Mesendoderm (in vitro differentiated cells): Measurements from ENCODE around the gene CHAT.

Experiments used
- DNase-seq: peaks from one replicate; pipeline ENCODE4 v3.0.0; 2013
- H2AK5ac ChIP-seq: 2 replicates; pipeline ENCODE4 v1.6.1; 2013; ENCODE audit warnings: low read length, inconsistent platforms
- H2BK120ac ChIP-seq: 2 replicates; pipeline ENCODE4 v1.6.1; 2013; ENCODE audit warnings: low read depth, mild to moderate bottlenecking, low read length, moderate library complexity, mixed read lengths
- H2BK15ac ChIP-seq: replicated peaks from 2 replicates; pipeline ENCODE4 v1.6.1; 2013; ENCODE audit warnings: low read depth, mild to moderate bottlenecking, moderate library complexity
- H2BK5ac ChIP-seq: 2 replicates; pipeline ENCODE4 v1.6.1; 2013; ENCODE audit warnings: low read length, inconsistent platforms
- H3K18ac ChIP-seq: 2 replicates; pipeline ENCODE4 v1.6.1; 2013; ENCODE audit warnings: mild to moderate bottlenecking, low read length, mixed read lengths
- H3K23ac ChIP-seq: one replicate; pipeline ENCODE4 v1.6.1; 2013; ENCODE audit warnings: low read length
- H3K27ac ChIP-seq: 2 replicates; pipeline ENCODE4 v1.5.1; 2013; ENCODE audit warnings: low read depth, mild to moderate bottlenecking, inconsistent platforms, low read length, moderate library complexity
- H3K27me3 ChIP-seq: 2 replicates; pipeline ENCODE4 v1.6.1; 2013; ENCODE audit warnings: low read length, control low read depth, mild to moderate bottlenecking, inconsistent platforms; ENCODE audit not compliant: insufficient read depth, poor library complexity
- H3K36me3 ChIP-seq: 2 replicates; pipeline ENCODE4 v1.6.1; 2013; ENCODE audit warnings: low read length, inconsistent platforms; ENCODE audit not compliant: control insufficient read depth, insufficient read depth
- H3K4ac ChIP-seq: one replicate; pipeline ENCODE4 v1.6.1; 2013; ENCODE audit warnings: low read depth, mild to moderate bottlenecking, low read length, moderate library complexity
- H3K4me1 ChIP-seq: 2 replicates; pipeline ENCODE4 v1.6.1; 2013; ENCODE audit warnings: low read depth, low read length, inconsistent platforms; ENCODE audit not compliant: control insufficient read depth
- H3K4me2 ChIP-seq: 2 replicates; pipeline ENCODE4 v1.6.1; 2013; ENCODE audit warnings: low read length
- H3K4me3 ChIP-seq: 2 replicates; pipeline ENCODE4 v1.5.1; 2013; ENCODE audit warnings: mild to moderate bottlenecking, low read length
- H3K56ac ChIP-seq: one replicate; pipeline ENCODE4 v1.6.1; 2013; ENCODE audit warnings: low read length
- H3K79me1 ChIP-seq: 2 replicates; pipeline ENCODE4 v1.6.1; 2013; ENCODE audit warnings: low read length, inconsistent platforms
- H3K79me2 ChIP-seq: 2 replicates; pipeline ENCODE4 v1.6.1; 2013; ENCODE audit warnings: mild to moderate bottlenecking, low read length; ENCODE audit not compliant: control insufficient read depth, insufficient read depth
- H3K9ac ChIP-seq: 2 replicates; pipeline ENCODE4 v1.6.1; 2013; ENCODE audit warnings: low read length, inconsistent platforms
- H4K5ac ChIP-seq: one replicate; pipeline ENCODE4 v1.6.1; 2013; ENCODE audit warnings: low read length
- H4K8ac ChIP-seq: one replicate; pipeline ENCODE4 v1.6.1; 2013; ENCODE audit warnings: low read depth, mild to moderate bottlenecking, control low read depth, low read length, moderate library complexity
- WGBS: extraction: QIAGEN DNeasy Blood & Tissue Kit; methylation state at CpG from one replicate; pipeline ENCODE4 v1.1.7; 2013; ENCODE audit warnings: low lambda C conversion rate, missing lambda C conversion rate; ENCODE audit not compliant: insufficient coverage; ENCODE audit errors: extremely low coverage; 5-methylcytosine and 5-hydroxymethylcytosine counted together

CHAT gene

GRCh38 chr10:49652421-49653272, 38.8 kb downstream of the CHAT start:
- Histone ChIP-seq H3K79me1 (no peaks in the 10 kb centered on the region), H2BK120ac (no peak overlapping the region), H3K4me3 (no peak overlapping the region), H3K27me3 (no peaks in the 10 kb centered on the region), H2BK5ac (no peak overlapping the region), H3K56ac (no peak overlapping the region), H4K5ac (no peak overlapping the region), H3K36me3 (no peaks in the 10 kb centered on the region), H3K4ac (no peak overlapping the region), H3K27ac (no peak overlapping the region), H3K79me2 (no peaks in the 10 kb centered on the region), H2BK15ac (no peak overlapping the region), H3K4me2 (no peak overlapping the region), H3K9ac (no peak overlapping the region), H3K18ac (no peak overlapping the region), H3K23ac (no peak overlapping the region), H2AK5ac (no peak overlapping the region), H4K8ac (no peak overlapping the region), H3K4me1 (no peaks in the 10 kb centered on the region)
- no CpG with 5 or more reads among the region's 15 CpGs for WGBS
- DNase-seq, result no peak

GRCh38 chr10:49653273-49653929, 39.6 kb downstream of the CHAT start:
- Histone ChIP-seq H3K4me2 (no peak overlapping the region), H2AK5ac (no peak overlapping the region), H3K23ac (no peak overlapping the region), H2BK120ac (no peak overlapping the region), H3K36me3 (no peaks in the 10 kb centered on the region), H4K5ac (no peak overlapping the region), H3K79me2 (no peaks in the 10 kb centered on the region), H3K4me1 (no peaks in the 10 kb centered on the region), H3K27ac (no peak overlapping the region), H3K79me1 (no peaks in the 10 kb centered on the region), H3K56ac (no peak overlapping the region), H2BK15ac (no peak overlapping the region), H3K18ac (no peak overlapping the region), H3K9ac (no peak overlapping the region), H3K4me3 (no peak overlapping the region), H3K4ac (no peak overlapping the region), H4K8ac (no peak overlapping the region), H3K27me3 (no peaks in the 10 kb centered on the region), H2BK5ac (no peak overlapping the region)
- no CpG with 5 or more reads among the region's 11 CpGs for WGBS
- no peak for DNase-seq

- Histone ChIP-seq H3K4me2 (no peak overlapping the region), H4K5ac (no peak overlapping the region), H3K9ac (no peak overlapping the region), H3K18ac (no peak overlapping the region), H2BK15ac (no peak overlapping the region), H3K36me3 (no peaks in the 10 kb centered on the region), H2BK120ac (no peak overlapping the region), H4K8ac (no peak overlapping the region), H2AK5ac (no peak overlapping the region), H3K79me2 (no peaks in the 10 kb centered on the region), H3K27ac (no peak overlapping the region), H3K27me3 (no peaks in the 10 kb centered on the region), H3K23ac (no peak overlapping the region), H3K56ac (no peak overlapping the region), H3K4me1 (no peaks in the 10 kb centered on the region), H2BK5ac (no peak overlapping the region), H3K79me1 (no peaks in the 10 kb centered on the region), H3K4me3 (no peak overlapping the region), H3K4ac (no peak overlapping the region)
- no CpG with 5 or more reads among the region's 5 CpGs for WGBS
- no peak for DNase-seq
Observed at GRCh38 chr10:49654036-49654693, 40.3 kb downstream of the CHAT start.

GRCh38 chr10:49655099-49655498, 41.3 kb downstream of the CHAT start:
- Histone ChIP-seq H3K36me3 (no peaks in the 10 kb centered on the region), H3K27me3 (no peaks in the 10 kb centered on the region), H3K18ac (no peak overlapping the region), H4K8ac (no peak overlapping the region), H4K5ac (no peak overlapping the region), H3K27ac (no peak overlapping the region), H2BK15ac (no peak overlapping the region), H3K4ac (no peak overlapping the region), H3K4me3 (no peak overlapping the region), H2AK5ac (no peak overlapping the region), H3K4me2 (no peak overlapping the region), H3K79me1 (no peaks in the 10 kb centered on the region), H3K56ac (no peak overlapping the region), H3K4me1 (no peaks in the 10 kb centered on the region), H3K23ac (no peak overlapping the region), H2BK5ac (no peak overlapping the region), H2BK120ac (no peak overlapping the region), H3K79me2 (no peaks in the 10 kb centered on the region), H3K9ac (no peak overlapping the region)
- no CpG with 5 or more reads among the region's 18 CpGs for WGBS
- DNase-seq, result no peak

- H3K9ac ChIP-seq, result no peak overlapping the region
- no peak overlapping the region for H3K56ac ChIP-seq
- no peak overlapping the region for H2BK15ac ChIP-seq
- no peak overlapping the region for H2BK5ac ChIP-seq
- H3K27ac ChIP-seq, result no peak overlapping the region
- H3K4me2 ChIP-seq, result no peak overlapping the region
- no peak overlapping the region for H4K5ac ChIP-seq
- H2BK120ac ChIP-seq, result no peak overlapping the region
- no peak for DNase-seq
- no peak overlapping the region for H2AK5ac ChIP-seq
- no CpG with 5 or more reads among the region's 9 CpGs for WGBS
- H3K4me1 ChIP-seq, result no peaks in the 10 kb centered on the region
- H3K36me3 ChIP-seq, result no peaks in the 10 kb centered on the region
- no peak overlapping the region for H3K23ac ChIP-seq
- H3K4ac ChIP-seq, result no peak overlapping the region
- H3K79me2 ChIP-seq, result no peaks in the 10 kb centered on the region
- no peaks in the 10 kb centered on the region for H3K27me3 ChIP-seq
- H4K8ac ChIP-seq, result no peak overlapping the region
- no peak overlapping the region for H3K4me3 ChIP-seq
- H3K79me1 ChIP-seq, result no peaks in the 10 kb centered on the region
- no peak overlapping the region for H3K18ac ChIP-seq
Observed at GRCh38 chr10:49656845-49657493, 43.1 kb downstream of the CHAT start.
